GM18499 (cell line): ENCODE measurements around the gene ADSL.

ENCODE experiments used
- ATAC-seq: cut with Tn5 transposase; IDR thresholded peaks from one replicate; pipeline ENCODE4 v1.9.1; 2021; ENCODE audit warnings: moderate number of reproducible peaks; ENCODE audit not compliant: insufficient read depth, unreplicated experiment

Gene ADSL

DNA sequence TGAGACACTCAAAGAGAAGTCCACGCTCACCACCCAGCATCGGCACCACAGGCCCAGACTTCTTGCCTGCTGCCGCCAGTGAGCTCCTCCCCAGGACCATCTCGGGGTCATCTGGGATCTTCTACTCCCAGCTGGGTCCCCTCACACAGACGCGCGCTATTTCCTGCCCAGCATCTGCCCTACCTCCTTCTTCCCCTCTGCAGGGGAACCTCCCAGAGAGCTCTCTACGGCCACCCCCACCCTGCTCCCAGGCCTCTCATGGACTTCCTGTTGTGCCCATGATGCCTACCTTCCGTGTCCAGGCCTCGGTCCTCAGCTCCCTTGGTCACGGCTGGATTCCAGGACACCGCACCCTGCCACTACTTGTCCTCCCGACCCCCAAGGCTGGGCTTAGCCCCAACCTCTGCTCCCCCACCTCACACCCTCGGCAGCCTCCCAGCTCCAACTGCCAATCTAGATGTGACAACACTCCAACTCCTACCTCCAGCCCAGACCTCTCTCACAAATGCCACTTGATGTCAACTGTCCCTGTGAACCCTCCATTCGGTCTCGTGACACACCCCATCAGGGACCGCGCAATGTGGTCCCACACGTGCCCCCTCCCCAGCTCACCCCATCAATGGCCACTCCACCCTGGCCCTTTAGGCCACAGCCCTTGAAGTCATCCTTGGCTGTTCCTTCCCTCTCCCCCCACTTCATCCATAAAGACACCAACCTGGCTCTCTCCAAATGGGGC lies 69.4 kb downstream of the ADSL start:
- ATAC-seq: no peak

DNA sequence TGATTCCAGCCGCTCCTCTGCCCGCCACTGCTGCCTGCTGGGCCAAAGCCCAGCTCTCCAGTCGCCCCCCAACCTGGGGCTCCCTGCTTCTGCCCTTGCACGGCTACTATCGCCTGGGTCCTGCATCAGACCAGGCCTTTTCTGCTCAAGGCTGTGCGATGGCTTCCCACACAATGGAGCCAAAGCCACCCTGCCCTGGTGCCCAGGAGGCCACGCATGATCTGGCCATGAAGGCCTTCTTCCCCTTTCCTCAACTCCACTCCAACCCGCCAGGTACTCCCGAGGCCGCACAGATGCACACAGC lies 69.9 kb downstream of the ADSL start:
- ATAC-seq: no peak

DNA sequence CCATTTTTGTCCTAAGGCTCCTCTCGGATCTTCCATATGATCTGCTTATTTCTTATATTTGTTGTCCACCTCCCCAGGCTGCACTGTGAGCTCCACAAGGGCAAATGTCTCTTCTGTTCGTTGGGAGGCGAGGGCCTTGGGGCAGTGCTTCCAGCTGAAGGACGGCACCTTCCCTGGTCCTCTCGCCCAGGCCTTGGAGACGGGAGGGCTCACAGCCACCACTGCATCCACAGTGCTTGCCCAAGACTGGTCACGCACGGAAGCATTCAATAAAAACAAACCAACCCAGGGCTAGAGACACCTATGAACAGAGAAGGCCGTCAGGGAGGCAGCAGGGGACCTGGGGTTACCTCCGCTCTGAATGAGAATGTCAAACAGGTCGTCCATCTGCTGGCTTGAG lies 70.3 kb downstream of the ADSL start:
- ATAC-seq: no peak

DNA sequence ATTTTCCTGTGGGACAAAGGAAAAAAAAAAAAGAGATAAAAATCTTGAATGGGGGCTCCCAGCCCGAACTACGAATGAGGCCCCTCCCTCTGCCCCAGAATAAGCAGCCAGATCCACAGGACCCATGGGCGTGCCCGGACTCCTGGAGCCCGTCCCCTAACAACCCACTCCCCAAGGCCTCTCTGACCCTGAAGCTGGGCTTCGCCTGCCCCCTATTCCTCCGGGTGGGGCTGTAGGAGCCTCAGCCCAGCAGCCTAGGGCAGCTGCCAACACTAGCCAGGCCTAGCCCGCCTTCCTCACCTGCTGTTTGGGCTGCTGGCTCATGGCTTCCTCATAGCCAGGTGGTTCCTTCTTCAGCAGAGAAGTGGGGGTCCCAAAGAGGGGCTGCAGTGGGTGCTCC lies 70.7 kb downstream of the ADSL start:
- ATAC-seq: no peak

DNA sequence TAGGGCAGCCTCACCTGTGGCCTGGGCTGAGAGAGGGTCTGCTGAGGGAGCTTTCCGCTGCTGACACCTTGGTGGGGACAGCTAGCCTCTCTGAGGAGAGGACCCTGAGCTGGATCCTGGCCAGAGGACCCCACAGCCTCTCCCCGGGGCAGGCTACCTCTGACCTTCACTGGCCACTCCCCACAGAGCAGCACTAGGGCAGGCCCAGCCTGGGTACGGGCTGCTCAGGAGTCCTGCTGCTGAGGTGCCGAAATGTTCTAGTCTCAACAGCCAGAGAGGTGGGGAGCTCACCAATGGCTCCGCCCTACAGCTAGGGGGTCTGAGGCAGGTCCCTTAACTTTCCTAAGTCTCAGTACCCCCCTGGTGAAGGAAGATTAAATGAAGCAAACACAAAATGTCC lies 71.6 kb downstream of the ADSL start:
- ATAC-seq: no peak

DNA sequence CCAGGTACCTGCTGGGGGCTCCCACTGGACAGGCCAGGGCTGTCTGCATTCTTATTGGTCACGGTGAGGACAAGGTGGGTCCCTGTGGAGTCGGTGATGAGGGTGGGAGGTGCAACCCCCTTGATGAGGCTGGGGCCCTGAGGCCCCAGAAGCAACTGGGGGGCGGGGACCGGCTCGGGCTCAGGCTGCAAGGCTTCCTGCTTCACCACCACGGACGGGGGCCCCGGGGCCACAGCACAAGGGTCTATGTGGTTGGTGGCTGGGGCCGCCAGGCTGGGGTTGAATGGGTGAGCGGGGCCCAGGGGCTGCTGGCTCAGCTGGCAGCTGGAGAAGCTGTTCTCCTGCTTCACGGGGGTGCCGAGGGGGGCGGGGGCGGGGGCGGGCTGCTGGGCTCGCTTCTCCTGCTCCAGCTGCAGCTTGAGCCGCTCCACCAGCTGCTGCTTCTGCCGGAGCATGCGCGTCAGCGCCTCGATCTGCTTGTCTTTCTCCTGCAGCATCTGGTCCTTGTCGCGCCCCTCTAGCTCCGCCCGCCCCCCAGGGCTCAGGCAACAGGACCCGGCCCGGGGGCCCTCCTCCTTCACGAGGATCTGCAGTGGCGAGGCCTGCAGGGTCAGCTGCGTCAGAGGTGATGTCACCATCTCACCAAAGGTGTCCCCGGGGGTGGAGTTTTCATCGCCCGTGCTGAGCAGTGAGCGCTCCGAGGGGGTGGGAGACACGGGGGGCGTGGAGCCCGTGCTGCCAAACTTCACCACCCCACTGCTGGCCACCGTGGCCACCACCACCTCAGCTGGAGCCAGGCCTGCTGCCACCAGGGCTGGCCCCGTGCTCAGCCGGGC lies 72.3 kb downstream of the ADSL start:
- ATAC-seq: no peak

DNA sequence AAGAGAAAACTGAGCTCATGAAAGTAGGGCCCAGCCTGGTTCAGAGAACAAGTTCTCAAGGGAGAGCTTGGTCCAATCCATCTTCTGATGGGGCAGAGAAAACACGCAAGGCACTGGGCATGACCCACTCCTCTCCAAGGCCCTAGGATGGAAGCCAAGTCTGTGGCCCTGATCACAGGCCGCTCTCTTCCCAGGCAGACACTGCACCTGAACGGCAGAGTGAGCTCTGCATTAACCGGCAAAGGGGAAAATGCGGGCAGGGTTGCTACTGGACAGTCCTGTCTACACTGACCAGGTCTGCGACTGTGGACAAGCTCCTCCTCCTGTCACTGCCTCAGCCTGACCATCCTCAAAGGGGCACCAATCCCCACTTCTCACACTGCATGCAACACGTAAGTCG lies 73.4 kb downstream of the ADSL start:
- no peak for ATAC-seq

DNA sequence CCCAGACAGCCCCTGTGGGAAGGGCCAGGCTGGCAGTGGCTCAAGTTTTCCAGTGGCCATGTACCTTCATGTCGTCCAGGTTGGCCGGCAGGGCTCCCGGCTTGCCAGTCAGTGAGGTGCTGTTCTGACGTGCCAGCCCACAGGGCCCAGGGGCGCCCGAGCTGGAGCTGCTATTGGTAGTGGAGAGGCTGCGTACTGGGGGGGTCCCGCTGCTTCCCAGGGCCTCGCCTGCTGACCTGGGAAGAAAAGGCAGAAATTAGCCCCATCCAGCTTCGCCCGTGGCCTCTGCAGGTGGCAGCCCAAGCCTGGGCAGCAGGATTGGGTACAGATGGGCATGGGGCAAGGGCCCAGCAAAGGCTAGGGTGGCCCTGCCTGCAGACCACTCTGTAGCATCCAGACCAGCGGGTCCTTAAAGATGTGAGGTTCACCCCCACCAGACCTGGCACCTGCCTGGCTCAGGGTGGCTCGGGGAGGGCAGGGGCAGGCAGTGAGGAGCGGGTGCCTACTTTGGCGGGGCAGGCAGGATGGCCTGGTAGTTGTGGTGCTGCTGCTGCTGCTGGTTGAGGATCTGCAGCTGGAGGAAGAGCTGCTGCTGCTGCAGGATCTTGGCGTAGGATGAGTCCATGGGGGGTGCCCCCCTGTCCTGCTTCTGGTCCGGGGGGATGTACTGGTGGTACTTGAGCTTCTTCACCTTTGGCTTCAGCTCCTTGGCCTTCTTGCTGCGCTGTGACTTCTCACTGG lies 74.2 kb downstream of the ADSL start:
- ATAC-seq: no peak

DNA sequence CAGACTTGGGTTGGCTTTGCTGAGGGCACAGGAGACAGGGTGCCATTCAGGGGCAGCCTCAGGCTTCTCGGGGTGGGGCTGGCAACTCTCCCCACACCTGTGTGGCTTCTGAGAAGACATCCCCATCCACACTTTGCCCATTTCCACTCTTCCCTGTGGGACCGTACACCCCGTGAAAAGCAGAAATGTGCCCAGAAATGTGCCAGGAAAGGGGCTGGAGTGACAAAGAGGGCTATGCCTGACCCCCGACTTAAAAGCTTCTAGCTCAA lies 74.7 kb downstream of the ADSL start:
- no peak for ATAC-seq

DNA sequence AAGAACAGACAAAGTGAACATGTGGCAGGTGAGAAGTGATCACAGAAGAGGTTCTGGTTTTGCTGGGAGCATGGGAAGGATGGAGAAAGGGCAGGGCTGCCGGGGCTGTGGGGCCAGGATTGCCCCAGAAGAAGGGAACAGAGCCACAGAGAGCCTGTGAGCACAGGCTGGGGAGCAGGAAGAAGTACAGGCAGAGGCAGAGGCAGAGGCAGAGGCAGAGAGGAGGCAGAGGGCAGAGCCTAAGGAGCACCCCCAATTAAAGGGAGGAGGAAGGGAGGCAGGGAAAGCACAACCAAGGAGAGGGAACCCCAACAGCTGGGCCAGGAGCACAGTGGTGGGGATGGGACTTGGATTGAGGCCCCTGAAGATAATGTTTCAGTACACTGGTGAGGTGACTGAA lies 75.6 kb downstream of the ADSL start:
- no peak for ATAC-seq

DNA sequence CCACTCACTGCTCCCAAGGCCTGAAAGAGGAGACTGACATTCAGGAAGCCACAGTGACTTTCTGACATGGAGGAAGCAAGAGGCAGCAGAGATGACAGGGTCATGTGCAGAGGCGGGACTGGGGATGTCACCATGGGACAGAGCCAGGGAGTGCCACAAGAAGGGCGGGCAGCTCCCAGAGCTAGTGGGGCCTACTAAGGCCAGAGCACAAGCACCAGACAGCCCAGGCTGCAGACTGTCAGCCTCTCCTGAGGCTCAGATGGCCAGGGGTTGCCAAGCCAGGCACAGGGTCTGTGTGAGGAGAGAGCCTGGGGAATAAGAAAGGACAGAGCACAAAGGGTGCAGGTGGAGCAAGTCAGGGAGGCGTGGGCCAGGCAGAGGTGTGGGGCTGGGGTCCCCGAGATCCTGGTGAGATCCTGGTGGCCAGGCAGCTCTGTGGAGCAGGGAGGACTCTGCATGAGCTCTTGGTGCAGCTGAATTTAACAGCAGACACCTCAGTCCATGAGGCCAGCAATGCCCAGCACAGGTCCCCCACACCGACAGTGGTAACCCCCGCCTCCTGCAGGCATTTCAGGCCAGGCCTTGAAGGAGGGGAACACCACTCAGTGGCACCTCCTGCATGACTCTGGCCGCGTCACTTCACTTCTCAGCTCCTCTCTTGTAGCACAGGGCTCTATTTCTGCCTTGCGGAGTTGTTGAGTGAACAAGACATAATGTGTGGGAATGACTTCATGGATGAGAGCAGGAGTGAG lies 76.4 kb downstream of the ADSL start:
- no peak for ATAC-seq

DNA sequence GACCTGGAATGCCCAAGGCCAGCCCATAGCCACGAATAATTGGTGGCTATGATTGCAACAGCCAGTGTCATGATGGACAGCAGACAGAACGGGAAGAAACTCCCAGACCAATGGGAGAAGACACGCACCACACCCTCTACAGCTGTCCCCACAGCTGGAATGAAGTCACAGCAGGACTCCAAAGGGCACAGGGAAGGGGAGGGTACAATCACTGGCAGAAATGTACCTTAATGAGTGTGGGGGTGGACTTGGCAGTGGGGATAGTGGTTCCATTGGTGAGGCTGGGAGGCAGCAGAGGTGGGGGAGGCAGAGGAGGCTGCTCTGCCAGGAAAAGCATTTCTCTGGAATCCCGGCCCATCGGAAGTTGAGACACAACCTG lies 77.0 kb downstream of the ADSL start:
- no peak for ATAC-seq

DNA sequence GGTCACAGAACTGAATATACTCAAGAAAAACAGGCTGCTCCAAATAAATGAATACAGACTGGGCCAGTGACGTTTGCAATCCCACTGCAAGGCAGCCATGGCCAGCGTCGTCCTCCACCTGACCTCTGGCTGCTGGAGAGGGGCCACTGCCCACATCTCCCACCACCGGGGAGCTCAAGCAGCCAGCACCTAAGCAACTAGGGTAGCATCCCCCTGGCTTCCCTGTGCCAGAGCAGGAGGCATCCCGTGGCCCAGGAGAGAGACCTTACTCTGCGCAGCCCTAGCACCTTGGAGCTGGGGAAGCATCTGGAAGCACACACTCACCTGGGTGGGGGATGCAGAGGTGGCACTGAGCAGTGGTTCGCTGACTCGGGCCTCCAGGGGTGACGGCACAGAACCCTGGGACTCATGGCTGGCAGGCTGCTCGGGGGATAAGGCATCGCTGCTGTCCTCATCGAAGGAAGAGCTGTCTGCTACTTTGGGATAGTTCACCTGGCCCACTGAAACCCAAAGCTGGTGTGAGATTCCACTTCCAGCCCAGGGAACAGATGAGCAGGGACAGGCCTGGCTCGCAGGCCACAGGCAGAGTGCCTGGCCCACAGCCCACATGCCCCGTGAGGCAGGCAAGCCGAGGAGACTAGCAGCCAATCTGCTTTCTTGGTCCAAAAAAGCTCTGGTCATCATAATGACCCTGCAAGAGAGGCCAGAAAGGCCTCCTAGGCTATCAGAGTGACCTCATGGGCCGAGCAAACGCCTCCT lies 77.8 kb downstream of the ADSL start:
- no peak for ATAC-seq

DNA sequence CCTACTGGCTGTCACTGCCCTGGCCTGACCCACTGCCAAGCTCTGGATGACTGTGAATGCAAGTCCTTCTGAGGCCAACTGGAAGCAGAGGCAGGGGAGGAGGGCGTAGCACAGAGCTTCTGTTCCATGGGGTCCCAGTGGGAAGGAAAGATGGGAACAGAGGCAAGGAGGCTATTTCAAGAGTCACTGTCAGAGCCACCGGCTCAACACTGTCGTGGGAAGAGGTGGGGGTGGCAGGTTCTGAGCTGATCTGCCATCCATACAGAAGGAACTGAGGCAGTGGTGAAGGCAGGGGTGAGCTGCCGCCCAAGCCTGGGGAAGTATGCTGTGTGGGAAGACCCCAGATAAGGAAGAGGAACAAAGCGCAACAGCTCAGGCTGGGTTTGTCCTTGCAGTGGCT lies 78.8 kb downstream of the ADSL start:
- ATAC-seq: no peak

DNA sequence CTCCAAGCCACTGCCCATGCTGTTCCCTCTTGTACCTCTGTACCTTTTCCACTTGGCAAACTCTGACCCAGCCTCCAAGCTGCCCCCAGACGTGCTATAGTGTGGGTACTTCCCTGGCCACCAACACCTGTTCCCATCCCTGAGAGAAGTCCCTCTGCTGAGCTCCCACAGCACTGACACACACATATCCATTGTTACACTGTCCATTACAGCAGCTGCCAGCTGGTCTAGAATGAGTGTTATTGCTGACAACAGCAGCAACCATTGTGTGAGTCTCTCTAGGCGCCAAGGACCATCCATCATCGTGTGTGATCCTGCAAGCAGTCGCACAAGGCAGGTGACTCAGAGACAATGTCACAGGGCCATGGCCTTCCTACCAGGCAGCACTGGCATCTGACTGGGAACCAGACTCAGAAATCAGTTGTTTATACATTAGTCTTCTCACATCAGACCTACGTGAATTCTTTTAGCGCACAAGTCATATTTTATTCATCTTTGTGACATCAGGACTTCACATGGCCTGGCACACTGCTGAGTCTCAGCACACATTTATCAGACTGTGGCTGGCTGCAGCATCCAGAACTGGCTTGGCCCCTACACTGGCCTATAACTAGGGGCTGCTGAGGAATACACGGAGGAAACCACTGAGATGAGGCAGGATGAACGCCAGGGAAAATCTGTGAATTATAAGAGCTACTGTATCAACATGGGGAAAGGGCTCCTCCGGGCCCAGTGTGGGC lies 80.5 kb downstream of the ADSL start:
- ATAC-seq: no peak

DNA sequence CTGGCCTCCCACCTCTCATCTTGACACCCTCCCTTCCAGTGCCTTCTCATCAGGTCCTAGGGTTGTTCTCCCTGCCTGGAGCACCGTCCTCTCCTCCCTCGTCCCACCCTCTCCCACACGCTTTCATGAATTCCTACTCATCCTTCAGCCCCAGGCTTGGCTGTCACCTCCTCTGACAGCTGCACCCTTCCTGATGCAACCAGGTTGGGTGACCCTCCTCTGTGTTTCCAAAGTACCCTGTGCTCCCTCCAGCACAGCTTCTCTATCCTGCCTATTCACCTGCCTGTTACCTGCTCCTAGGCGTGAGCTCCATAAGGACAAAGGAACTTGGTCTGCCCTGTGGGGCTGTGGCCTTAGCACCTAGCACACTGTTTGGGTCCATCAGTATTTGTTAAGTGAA lies 82.5 kb downstream of the ADSL start:
- ATAC-seq: no peak

DNA sequence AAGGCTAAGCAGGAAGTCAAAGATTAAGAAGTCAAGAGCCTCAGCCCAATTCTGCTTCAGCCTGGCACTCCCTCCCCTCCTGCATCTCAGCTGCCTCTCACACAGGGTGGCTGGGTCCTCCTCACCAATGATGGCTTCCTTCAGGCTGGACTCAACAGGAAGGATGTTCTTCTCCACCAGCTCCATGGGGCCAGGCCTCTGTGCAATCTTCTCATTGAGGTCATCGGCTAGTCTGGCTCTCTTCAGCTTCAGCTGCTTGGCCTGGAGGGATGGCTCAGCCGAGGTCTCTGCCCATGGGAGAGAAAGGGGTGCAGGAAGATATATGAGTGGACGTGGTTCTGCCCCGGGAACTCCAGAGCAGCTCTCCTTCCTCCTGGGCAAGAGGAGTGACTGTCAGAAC lies 83.2 kb downstream of the ADSL start:
- ATAC-seq: no peak

DNA sequence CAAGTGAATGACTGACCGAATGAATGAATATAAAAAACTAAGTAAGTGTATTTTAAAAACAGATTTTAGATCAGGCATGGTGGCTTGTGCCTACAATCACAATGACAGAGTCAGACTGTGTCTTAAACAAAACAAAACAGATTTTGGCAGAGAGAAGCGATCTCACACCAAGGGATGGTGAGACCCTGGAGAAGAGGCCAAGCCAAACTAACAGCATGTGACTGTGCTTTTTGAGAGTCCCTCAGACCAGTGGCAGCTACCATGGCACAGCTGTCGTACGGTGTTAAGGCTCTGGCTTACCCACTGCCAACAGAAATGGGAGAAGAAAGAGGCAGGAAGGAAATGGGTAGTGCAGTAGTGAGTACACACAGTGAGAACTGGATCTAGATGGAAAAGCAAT lies 84.7 kb downstream of the ADSL start:
- ATAC-seq: no peak

DNA sequence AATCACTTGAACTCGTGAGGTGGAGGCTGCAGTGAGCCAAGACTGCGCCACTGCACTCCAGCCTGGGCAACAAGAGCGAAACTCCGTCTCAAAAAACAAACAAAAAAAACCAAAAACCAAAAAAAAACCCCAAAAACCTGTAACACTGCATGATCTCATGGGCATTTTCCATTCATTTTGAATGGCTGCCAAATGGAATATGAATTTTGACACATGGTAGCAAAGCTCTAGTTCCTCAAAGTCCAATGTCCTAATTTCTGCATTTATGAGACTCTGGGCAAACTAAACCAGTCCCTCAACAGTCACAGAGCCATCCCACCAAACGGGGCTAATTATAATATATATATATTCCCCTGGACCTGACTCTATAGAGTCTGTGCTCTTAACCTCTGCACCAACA lies 85.9 kb downstream of the ADSL start:
- ATAC-seq: no peak

DNA sequence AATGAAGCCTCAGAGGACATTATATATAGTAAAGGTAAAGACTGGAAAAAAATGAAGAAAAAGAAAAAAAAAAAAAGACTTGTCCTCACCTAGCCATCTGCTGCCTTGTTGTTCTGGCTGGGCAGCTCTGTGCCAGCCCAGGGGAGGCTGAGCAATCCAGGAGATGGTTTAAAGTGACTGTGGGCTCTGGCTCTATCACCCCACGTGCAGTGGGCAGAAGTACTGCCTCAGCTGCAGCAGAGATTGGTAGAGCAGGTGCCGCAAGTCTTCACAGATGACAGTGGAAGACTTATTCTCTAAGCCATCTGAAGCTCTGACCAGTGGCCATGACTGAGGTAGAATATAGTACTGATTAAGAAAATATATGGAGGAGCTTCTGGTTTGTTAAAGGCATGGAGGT lies 86.3 kb downstream of the ADSL start:
- no peak for ATAC-seq
